Testis (tissue), 2 donors: Measurements from ENCODE around the gene APBA1.

Experiments
- CTCF ChIP-seq, 3 experiments: fragments of 450-650 bp in 2 of 3; fragments of 200-600 bp in 1 of 3; sonication (generic) in 1 of 3; IDR thresholded peaks; one replicate each; pipeline ENCODE4 v1.5.1; 2016 to 2019; ENCODE audit warnings: antibody characterized with exemption in 3 of 3, mild to moderate bottlenecking in 2 of 3, moderate library complexity in 1 of 3
- POLR2A ChIP-seq: fragments of 450-650 bp; IDR thresholded peaks from one replicate; pipeline ENCODE4 v1.6.1; 2017; ENCODE audit warnings: antibody characterized with exemption, mild to moderate bottlenecking, moderate library complexity

- TF ChIP-seq CTCF (IDR thresholded peaks at IDR 0.05) (no peak), POLR2A (no peak)
Measured at GRCh38 chr9:69594180-69594579, 78.0 kb downstream of the APBA1 start.
